Iris pigment epithelial cell (primary cell): ENCODE measurements around the gene PIM3.

ENCODE experiments used
- DNase-seq: peaks from one replicate; pipeline ENCODE4 v3.0.0-alpha.2; 2011; ENCODE audit warnings: low read depth

Gene PIM3

DNA sequence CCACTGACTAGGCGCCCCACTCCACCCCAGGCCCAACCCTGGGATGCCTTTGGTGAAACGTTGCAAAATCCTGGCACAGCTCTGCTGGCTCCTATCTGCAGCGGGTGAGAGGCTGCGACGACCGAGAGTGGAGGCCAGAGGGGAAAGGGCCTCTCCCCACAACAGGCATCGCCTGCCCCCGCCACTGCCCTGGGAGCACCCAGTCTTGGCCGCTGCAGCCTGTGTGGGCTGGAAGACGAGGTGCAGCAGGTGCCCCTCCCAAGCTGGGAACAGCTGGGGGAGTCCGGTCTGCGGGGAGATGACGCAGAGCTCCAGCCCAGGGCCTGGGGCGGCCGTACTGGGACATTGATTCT, 4.2 kb upstream of the PIM3 start:
- no peak for DNase-seq

GRCh38 chr22:49956914-49957825, 3.4 kb upstream of the PIM3 start:
- no peak for DNase-seq

GRCh38 chr22:49957826-49958365, 2.7 kb upstream of the PIM3 start:
- DNase-seq, result no peak

DNA sequence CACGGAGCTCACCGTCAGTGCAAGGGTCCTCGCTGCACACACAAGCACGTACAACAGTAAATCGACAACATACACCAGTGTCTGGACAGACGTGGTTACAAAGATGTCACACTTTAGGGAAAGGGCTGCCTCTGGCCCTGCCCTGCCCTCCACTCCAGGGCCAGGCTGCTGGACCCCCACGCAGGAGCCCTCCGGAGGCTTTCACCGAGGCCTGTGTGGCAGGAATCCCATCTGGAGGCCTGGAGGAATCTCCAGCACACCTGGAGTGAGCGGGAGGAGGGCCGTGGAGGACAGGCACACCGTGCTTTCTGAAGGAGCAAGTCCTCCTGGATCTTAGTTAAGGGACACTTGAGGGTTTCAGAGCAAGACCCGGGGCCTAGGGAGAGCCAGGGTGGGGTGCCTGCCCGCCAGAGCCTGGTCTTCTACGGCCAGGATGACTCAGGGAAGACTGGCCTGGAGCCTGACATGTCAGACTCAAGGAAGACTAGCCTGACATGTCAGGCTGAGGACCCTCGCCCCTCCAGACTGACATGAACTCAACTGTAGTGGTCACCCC, 2.1 kb upstream of the PIM3 start:
- no peak for DNase-seq

DNA sequence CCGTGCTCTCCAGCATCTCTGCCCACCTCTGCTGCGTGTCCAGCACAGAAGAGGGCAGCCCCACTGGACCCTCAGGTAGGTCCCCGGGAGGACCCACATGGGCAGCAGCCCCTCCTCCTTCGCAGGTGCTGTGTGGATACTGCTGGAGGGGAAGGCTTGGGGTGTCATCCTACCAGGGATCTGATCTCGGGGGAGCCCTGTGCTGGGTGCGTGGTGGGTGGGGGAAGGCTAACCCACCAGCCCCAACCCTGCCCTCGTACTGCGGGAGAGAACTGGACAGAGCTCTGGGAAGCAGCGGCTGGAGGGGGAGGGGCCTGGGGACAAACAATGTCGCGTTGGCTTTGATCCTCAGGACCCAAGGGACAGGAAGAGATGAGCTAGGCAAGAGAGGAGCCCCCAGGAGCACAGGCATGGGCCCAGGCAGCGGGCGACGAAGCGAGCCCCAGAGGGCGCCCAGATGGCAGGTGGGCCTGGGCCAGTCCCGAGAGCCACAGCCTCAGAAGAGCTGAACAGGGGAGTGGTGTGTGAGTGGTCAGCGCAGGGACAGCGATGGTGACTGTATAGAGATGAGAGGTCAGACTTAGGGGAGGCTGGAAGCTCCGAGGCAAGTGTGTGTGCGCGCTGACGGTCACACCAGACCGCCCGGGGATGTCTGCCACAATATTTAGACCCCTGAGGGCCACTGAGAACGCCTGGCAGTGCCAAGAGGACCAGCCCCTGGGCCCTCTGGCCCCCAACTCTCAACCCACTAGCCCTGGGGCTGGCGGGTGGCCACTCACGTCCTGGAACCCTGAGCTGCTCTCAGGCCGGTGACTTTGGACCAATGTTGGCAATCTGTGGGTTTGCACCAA, 1.4 kb upstream of the PIM3 start:
- DNase-seq, result no peak

DNA sequence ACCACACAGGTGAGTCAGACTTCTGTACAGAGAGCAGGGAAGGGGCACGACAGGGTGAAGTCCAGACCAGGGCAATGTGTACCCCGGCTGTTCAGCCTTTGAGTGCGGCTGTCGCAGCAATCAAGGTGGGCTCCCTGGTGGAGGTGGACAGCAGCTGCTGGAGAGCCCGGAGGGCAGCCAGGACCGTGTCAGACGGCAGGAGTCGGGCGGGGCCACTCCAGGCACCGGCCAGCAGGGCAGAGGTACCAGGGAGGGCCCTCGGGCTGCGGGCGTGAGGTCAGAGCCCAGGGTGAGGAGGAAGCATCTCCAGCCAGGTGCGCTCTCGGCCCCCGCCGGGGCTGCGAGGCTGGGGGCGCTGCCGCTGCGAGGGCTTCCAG, 802 bp upstream of the PIM3 start:
- no peak for DNase-seq

- peak; percentile 33 for DNase-seq
Measured at GRCh38 chr22:49961005-49961600, 531 bp downstream of the PIM3 start.

GRCh38 chr22:49961601-49962011, 1.0 kb downstream of the PIM3 start:
- peak; percentile 62 for DNase-seq

DNA sequence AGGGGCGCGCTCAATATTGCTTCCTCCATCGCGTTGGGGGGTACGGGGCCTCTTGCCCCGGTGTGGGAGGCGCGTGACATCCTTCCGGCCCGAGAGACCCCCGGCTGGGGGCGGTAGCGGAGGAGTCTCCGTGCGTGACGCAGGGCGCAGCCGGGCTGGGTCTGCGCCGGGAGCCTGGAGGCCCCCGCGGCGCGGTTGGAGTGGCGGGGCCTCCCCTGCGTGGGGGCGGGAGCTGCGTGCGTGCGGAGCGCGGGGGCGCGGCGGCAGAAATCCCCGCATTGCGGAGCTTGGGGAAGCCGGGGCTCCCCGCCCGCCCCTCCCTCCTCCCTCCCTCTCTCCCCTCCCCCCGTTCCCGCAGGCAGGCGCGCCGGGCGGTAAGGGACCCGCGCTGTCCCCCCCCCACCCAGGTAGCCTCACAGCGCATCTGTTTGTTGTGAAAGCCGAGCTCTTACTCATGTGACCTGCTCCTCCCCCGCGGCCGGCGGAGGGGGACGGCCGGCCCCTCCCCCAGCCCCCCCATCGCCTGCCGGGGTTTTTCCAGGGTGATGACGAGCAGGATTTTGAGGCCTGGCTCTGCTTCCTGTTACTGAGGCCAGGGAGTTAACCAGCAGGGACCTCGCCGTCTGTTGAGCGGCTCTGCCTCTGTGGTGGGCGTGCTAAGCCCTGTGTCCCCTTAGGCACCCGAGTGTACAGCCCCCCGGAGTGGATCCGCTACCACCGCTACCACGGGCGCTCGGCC, 1.6 kb downstream of the PIM3 start:
- peak; percentile 96 for DNase-seq

DNA sequence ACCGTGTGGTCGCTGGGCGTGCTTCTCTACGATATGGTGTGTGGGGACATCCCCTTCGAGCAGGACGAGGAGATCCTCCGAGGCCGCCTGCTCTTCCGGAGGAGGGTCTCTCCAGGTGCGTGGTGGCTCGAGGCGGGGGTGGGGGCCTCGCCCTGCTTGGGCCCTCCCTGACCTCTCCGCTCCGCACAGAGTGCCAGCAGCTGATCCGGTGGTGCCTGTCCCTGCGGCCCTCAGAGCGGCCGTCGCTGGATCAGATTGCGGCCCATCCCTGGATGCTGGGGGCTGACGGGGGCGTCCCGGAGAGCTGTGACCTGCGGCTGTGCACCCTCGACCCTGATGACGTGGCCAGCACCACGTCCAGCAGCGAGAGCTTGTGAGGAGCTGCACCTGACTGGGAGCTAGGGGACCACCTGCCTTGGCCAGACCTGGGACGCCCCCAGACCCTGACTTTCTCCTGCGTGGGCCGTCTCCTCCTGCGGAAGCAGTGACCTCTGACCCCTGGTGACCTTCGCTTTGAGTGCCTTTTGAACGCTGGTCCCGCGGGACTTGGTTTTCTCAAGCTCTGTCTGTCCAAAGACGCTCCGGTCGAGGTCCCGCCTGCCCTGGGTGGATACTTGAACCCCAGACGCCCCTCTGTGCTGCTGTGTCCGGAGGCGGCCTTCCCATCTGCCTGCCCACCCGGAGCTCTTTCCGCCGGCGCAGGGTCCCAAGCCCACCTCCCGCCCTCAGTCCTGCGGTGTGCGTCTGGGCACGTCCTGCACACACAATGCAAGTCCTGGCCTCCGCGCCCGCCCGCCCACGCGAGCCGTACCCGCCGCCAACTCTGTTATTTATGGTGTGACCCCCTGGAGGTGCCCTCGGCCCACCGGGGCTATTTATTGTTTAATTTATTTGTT, 2.4 kb downstream of the PIM3 start:
- DNase-seq, result no peak

DNA sequence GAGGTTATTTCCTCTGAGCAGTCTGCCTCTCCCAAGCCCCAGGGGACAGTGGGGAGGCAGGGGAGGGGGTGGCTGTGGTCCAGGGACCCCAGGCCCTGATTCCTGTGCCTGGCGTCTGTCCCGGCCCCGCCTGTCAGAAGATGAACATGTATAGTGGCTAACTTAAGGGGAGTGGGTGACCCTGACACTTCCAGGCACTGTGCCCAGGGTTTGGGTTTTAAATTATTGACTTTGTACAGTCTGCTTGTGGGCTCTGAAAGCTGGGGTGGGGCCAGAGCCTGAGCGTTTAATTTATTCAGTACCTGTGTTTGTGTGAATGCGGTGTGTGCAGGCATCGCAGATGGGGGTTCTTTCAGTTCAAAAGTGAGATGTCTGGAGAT, 3.1 kb downstream of the PIM3 start:
- DNase-seq, result no peak

GRCh38 chr22:49964136-49965090, 3.8 kb downstream of the PIM3 start:
- no peak for DNase-seq

DNA sequence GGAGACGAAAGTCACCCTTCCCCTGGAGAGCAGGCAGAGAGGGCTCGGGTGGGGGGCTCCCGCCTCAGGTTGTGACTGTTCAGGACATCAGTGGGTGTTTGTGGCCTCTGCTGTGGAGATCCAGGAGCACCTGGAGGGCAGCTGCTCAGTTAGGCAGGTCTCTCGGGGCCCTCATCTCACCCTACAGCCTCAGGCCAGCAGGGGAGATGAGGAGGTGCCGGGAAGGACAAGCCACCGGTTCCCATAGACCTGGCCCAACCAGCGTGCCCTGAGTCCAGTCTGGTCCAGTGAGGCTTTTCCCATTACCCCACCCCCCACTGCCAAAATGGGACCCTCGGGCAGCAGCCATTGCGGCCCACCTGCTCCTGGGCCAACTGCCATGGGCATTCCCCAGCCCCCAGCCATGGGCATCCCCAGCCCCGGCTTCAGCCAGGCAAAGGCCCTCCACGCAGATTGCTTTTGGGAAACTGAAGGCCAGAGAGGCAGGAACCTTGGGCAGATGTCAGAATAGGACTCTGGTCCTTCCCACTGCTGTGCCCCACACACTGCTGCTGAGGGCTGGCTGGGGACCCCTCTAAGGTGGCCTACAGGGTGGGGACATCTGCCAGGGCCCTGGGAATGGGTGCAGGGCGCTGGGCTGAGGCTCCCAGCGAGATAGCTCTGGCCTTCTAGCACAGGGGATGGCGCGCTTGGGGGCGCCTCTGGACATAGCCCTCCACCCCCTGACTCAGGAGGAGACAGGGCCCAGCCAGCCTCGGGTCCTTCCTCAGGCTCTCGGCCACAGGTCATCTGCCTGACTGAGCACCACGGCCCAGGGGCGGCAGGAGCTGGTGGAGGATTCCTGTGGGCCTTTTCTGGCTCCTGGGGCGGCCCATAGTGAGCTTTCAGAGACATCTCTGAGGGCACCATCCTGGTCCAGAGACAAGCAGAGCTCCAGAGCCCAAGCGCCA, 4.8 kb downstream of the PIM3 start:
- no peak for DNase-seq

DNA sequence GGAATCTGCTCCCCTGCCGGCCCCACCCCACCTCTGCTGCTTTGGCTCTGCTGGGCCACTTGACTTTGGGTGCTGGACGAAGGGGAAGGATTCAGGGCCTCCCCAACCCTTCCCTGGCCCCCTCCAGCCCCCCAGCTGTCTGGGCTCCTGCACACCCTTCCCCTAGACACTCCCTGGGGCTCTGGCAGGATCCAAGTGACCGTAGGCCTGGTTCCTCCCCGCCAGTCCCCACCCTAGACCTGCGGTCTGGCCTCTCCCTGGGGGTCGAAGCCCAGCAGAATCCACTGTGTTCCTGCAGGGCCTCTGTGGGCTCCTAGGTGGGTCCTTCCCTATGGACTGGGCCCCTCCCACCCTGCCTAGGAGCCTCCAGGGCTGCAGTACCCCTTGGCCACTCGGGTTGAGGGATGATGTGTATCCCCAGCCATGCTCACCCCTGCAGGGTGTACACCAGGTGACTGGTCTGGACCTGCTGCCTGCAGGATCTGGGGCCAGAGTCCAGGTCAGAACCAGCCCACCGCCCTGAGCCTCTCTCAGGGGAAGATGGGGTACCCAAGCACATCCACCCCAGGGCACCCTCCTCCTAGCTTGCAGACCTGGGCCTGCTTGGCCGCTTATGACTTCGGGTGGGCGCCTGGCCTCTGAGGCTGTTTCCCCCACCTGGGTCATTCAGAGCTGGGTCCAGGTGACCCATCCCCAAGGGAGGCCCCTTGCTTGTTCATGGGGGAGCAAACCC, 5.6 kb downstream of the PIM3 start:
- DNase-seq, result no peak

GRCh38 chr22:49966774-49967705, 6.5 kb downstream of the PIM3 start:
- peak; percentile 33 for DNase-seq

- DNase-seq, result no peak
Measured at GRCh38 chr22:49967706-49968208, 7.2 kb downstream of the PIM3 start.
